ENCODE results near the gene P2RX2. TPM values are rescaled to one million over a fixed set of nuclear protein-coding genes. Genes with fewer than 3 reads are reported as not detected.
A peak's percentile ranks its signal among the peaks of the same experiment; 100 is the strongest.

P2RX2 gene
- total RNA-seq, 4 donors from 2014 or later, result 0.47 to 3.9 (median 3.3) TPM

GRCh38 chr12:132583736-132584135 is 34.8 kb upstream of the P2RX2 start:
- peaks cover 0 to 53% of the 10 kb centered on the region in 2 donors for H3K36me3 ChIP-seq
- H3K9me3 ChIP-seq, result no peaks in the 10 kb centered on the region
- H3K27me3 ChIP-seq, result no peaks in the 10 kb centered on the region
- no peak for ATAC-seq
- TF ChIP-seq POLR2AphosphoS5 (IDR thresholded peaks at IDR 0.05), result no peak
- TF ChIP-seq POLR2A (IDR thresholded peaks at IDR 0.05), result no peak
- TF ChIP-seq, protein P1, sequence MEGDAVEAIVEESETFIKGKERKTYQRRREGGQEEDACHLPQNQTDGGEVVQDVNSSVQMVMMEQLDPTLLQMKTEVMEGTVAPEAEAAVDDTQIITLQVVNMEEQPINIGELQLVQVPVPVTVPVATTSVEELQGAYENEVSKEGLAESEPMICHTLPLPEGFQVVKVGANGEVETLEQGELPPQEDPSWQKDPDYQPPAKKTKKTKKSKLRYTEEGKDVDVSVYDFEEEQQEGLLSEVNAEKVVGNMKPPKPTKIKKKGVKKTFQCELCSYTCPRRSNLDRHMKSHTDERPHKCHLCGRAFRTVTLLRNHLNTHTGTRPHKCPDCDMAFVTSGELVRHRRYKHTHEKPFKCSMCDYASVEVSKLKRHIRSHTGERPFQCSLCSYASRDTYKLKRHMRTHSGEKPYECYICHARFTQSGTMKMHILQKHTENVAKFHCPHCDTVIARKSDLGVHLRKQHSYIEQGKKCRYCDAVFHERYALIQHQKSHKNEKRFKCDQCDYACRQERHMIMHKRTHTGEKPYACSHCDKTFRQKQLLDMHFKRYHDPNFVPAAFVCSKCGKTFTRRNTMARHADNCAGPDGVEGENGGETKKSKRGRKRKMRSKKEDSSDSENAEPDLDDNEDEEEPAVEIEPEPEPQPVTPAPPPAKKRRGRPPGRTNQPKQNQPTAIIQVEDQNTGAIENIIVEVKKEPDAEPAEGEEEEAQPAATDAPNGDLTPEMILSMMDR (IDR thresholded peaks at IDR 0.05), result no peak
- TF ChIP-seq EP300 (IDR thresholded peaks at IDR 0.05), result no peak
- peak overlapping the region in 1 of 2 donors; percentile 48 for H3K4me3 ChIP-seq
- 44 to 59% methylated on average over 14 to 16 of the region's 29 CpGs for WGBS, 2 donors (ENCODE audit: low coverage in 1 of 2)
- peaks cover 0 to 30% (median 0%) of the 10 kb centered on the region in 3 donors for H3K4me1 ChIP-seq
- H3K27ac ChIP-seq, result peak overlapping the region in 2 of 4 donors; percentile 74 to 77

- no peaks in the 10 kb centered on the region for H3K9me3 ChIP-seq
- H3K27me3 ChIP-seq, result no peaks in the 10 kb centered on the region
- no peak for ATAC-seq
- 57 to 95% methylated on average over 1 to 9 of the region's 14 CpGs for WGBS, 2 donors (ENCODE audit: low coverage in 1 of 2)
- no peak overlapping the region for H3K4me3 ChIP-seq
- H3K36me3 ChIP-seq, result peaks cover 0 to 46% of the 10 kb centered on the region in 2 donors
- H3K4me1 ChIP-seq, result peaks cover 0 to 23% (median 0%) of the 10 kb centered on the region in 3 donors
- TF ChIP-seq, protein P1 (IDR thresholded peaks at IDR 0.05), result no peak
- no peak for TF ChIP-seq POLR2AphosphoS5 (IDR thresholded peaks at IDR 0.05)
- TF ChIP-seq POLR2A (IDR thresholded peaks at IDR 0.05), result no peak
- no peak for TF ChIP-seq EP300 (IDR thresholded peaks at IDR 0.05)
- H3K27ac ChIP-seq, result no peak overlapping the region
Observed at GRCh38 chr12:132584429-132584828, 34.1 kb upstream of the P2RX2 start.

- Histone ChIP-seq H3K27me3 (no peaks in the 10 kb centered on the region), H3K4me3 (no peak overlapping the region), H3K27ac (no peak overlapping the region), H3K4me1 (peaks cover 0 to 15% (median 0%) of the 10 kb centered on the region in 3 donors), H3K36me3 (peaks cover 0 to 38% of the 10 kb centered on the region in 2 donors), H3K9me3 (no peaks in the 10 kb centered on the region)
- 80% methylated on average over 1 of the region's 24 CpGs; no CpG with 5 or more reads in 1 of the 2 donors for WGBS, 2 donors (ENCODE audit: low coverage in 1 of 2)
- TF ChIP-seq EP300 (IDR thresholded peaks at IDR 0.05) (no peak), POLR2A (IDR thresholded peaks at IDR 0.05) (no peak), POLR2AphosphoS5 (IDR thresholded peaks at IDR 0.05) (no peak)
- no peak for ATAC-seq
Observed at GRCh38 chr12:132585177-132585576, 33.4 kb upstream of the P2RX2 start.

DNA sequence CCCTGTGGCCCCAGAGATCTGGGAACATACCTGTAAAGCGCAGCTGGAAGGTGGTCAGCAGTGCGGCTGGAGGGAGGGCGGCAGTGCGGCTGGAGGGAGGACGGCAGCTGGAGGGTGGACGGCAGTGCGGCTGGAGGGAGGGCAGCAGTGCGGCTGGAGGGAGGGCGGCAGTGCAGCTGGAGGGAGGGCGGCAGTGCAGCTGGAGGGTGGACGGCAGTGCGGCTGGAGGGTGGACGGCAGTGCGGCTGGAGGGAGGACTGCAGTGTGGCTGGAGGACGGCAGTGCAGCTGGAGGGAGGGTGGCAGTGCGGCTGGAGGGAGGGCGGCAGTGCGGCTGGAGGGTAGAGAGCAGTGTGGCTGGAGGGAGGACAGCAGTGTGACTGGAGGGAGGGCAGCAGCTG is 31.6 kb upstream of the P2RX2 start:
- H3K36me3 ChIP-seq, result peaks cover 0 to 21% of the 10 kb centered on the region in 2 donors
- no peak for ATAC-seq
- no peaks in the 10 kb centered on the region for H3K27me3 ChIP-seq
- no peak overlapping the region for H3K27ac ChIP-seq
- 88 to 94% methylated on average over 3 to 18 of the region's 18 CpGs for WGBS, 2 donors (ENCODE audit: low coverage in 1 of 2)
- TF ChIP-seq EP300 (IDR thresholded peaks at IDR 0.05), result no peak
- no peak for TF ChIP-seq POLR2A (IDR thresholded peaks at IDR 0.05)
- TF ChIP-seq POLR2AphosphoS5 (IDR thresholded peaks at IDR 0.05), result no peak
- TF ChIP-seq, protein P1 (IDR thresholded peaks at IDR 0.05), result no peak
- H3K9me3 ChIP-seq, result no peaks in the 10 kb centered on the region
- H3K4me1 ChIP-seq, result peaks cover 0 to under 1% (median 0%) of the 10 kb centered on the region in 3 donors
- no peak overlapping the region for H3K4me3 ChIP-seq

- Histone ChIP-seq H3K27ac (no peak overlapping the region), H3K27me3 (no peaks in the 10 kb centered on the region), H3K36me3 (peaks cover 0 to 12% of the 10 kb centered on the region in 2 donors), H3K4me1 (no peaks in the 10 kb centered on the region), H3K9me3 (no peaks in the 10 kb centered on the region), H3K4me3 (no peak overlapping the region)
- no peak for TF ChIP-seq POLR2AphosphoS5 (IDR thresholded peaks at IDR 0.05)
- TF ChIP-seq POLR2A (IDR thresholded peaks at IDR 0.05), result no peak
- no peak for TF ChIP-seq EP300 (IDR thresholded peaks at IDR 0.05)
- TF ChIP-seq, protein P1 (IDR thresholded peaks at IDR 0.05), result no peak
- 100% methylated on average over 1 of the region's 3 CpGs; no CpG with 5 or more reads in 1 of the 2 donors for WGBS, 2 donors (ENCODE audit: low coverage in 1 of 2)
- no peak for ATAC-seq
Observed at GRCh38 chr12:132587781-132588180, 30.8 kb upstream of the P2RX2 start.
